ENCODE measurements around the gene LDLRAD1. TPM values are rescaled to one million over a fixed set of nuclear protein-coding genes. Genes with fewer than 3 reads are reported as not detected.
"Not testable (repeated sequence)": the region's sequence is repeated elsewhere in the genome, so short reads cannot be mapped to it uniquely, and the experiment has no call there.

LDLRAD1 gene
- polyA plus RNA-seq, 1 experiment, result not detected

DNA sequence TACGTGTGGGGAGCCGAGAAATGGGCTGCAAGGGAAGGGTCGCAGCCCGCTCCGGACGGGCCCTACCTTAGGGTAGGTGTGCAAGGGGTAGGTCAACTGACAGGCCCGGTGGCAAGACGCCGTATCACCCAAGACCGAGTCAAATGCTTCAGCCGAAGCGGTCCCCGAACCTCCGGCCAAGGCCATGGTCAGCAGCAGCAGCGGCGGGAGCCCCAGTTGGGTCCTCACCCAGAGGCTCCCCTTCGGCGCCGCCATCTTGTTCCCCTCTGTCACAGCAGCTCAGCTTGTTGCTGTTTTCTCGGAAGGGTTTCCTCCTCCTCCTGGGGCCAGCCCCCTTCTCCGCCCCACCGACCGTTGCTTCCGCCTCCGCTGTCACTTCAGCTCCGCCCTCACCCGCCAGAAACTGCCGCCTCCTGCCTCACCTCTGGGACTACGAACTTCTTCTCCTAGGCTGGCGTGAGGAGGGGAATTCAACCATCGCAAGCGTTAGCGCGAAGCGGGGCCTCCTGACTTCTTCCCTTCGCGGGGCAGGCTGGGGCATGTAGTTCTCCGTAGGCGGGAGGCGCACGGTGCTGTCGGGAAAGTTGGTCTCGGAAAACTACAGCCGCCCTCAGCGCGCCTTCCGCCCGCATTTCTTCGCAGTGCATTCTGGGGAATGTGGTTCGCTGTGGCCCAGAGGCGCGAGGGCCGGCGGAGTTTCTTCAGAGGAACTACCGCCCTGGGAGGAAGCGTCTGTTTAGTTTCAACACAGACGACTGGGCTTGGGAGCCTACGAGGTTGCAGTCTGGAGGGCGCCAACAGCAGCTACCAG is 35.2 kb upstream of the LDLRAD1 start, which contains the start of the genes TCEANC2 and TMEM59:
Gene TCEANC2 (plus strand): TSS at position 675 of the 811 bp plus-strand sequence. CDS start 815 bp downstream, outside the sequence.
Gene TMEM59 (minus strand): TSS at position 271 of the 811 bp plus-strand sequence. CDS start 16 bp downstream, at position 255.
- Histone ChIP-seq H3K27me3 (ENCODE audit: control insufficient read depth, insufficient read depth, low read length) (no peaks in the 10 kb centered on the region), H3K4me3 (ENCODE audit: low read depth, low read length) (peak within 1 kb of the TSS; percentile 96), H3K27ac (ENCODE audit: low read depth, low read length) (peak within 1 kb of the TSS; percentile 86), H3K9me3 (ENCODE audit: control insufficient read depth, insufficient read depth, low read length) (0 out of 2 replicates have a peak, but pooled peaks cover 4% of the 10 kb centered on the region)
- POLR2A ChIA-PET, result interaction anchor here (0.6 to 1.4 kb wide), 5 partner anchors 77 to 141 kb away, joined by 3 to 7 read pairs (median 3); partner anchors contain the start of gene IFT25
- peak; percentile 98 for DNase-seq (ENCODE audit: low read depth, low spot score)
- CTCF ChIA-PET, result interaction anchor here (0.6 to 0.9 kb wide), 3 partner anchors 16 to 192 kb away, joined by 3 to 4 read pairs (median 3); no protein-coding TSS in a partner anchor
- TF ChIP-seq, protein P1, sequence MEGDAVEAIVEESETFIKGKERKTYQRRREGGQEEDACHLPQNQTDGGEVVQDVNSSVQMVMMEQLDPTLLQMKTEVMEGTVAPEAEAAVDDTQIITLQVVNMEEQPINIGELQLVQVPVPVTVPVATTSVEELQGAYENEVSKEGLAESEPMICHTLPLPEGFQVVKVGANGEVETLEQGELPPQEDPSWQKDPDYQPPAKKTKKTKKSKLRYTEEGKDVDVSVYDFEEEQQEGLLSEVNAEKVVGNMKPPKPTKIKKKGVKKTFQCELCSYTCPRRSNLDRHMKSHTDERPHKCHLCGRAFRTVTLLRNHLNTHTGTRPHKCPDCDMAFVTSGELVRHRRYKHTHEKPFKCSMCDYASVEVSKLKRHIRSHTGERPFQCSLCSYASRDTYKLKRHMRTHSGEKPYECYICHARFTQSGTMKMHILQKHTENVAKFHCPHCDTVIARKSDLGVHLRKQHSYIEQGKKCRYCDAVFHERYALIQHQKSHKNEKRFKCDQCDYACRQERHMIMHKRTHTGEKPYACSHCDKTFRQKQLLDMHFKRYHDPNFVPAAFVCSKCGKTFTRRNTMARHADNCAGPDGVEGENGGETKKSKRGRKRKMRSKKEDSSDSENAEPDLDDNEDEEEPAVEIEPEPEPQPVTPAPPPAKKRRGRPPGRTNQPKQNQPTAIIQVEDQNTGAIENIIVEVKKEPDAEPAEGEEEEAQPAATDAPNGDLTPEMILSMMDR (IDR thresholded peaks at IDR 0.05; ENCODE audit: low read depth, low read length), result no peak

DNA sequence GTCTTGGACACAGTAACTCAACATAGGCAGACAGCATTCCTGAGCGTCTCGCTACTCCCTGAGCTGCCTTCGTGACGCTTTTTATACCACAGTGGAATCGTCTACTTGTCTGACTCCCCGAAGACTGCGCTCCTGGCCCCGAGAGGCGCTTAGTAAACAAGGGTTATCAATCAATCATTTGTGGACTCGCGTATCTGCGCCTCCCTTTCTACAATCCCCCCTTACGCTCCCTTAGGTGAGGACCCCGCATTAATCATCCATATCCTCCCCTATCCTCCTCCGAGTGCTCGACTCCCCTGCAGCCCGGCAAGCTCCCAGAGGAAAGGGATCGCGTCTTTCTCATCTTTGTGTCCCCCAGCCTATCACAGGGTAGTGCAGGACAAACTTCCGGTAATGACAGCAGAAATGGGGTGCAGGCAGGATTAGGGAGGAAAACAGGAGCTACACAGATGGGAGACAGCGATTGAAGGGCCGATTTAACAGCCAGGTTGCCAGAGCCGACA is 34.5 kb upstream of the LDLRAD1 start:
- no peak for DNase-seq (ENCODE audit: low read depth, low spot score)
- POLR2A ChIA-PET, result interaction anchor here (0.6 to 1.4 kb wide), 4 partner anchors 76 to 141 kb away, joined by 3 to 7 read pairs (median 4); partner anchors contain the start of gene IFT25
- CTCF ChIA-PET, result interaction anchor here (0.6 to 0.9 kb wide), 3 partner anchors 29 to 740 kb away, joined by 3 to 4 read pairs (median 4); no protein-coding TSS in a partner anchor
- H3K9me3 ChIP-seq (ENCODE audit: control insufficient read depth, insufficient read depth, low read length), result 0 out of 2 replicates have a peak, but pooled peaks cover 4% of the 10 kb centered on the region
- H3K4me3 ChIP-seq (ENCODE audit: low read depth, low read length), result peak overlapping the region; percentile 96
- TF ChIP-seq, protein P1 (IDR thresholded peaks at IDR 0.05; ENCODE audit: low read depth, low read length), result no peak
- no peaks in the 10 kb centered on the region for H3K27me3 ChIP-seq (ENCODE audit: control insufficient read depth, insufficient read depth, low read length)
- peak overlapping the region; percentile 86 for H3K27ac ChIP-seq (ENCODE audit: low read depth, low read length)

DNA sequence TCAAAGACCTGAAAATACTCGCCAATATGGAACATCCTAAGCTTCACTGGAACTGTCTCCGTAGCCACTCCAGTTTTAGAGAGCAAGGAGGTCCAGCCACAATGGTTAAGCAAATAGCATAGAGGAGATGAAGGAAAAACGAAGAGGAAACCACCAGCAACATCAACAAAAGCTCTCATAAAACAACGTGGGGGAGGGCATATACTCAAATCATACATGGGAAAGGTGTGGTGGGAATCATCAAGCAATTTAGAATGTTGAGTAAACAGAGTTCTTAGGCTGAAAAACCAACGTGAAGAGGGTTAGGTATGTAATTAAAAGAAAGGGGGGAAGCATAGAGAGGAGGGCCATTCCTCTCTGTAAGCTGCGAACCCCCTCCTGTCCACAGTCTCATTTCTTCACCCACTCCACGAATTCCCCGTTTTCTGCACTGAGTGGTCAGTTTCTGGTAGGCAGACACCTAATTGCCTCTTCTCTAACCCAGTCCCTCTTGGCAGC is 34.0 kb upstream of the LDLRAD1 start:
- no peak for DNase-seq (ENCODE audit: low read depth, low spot score)
- Histone ChIP-seq H3K4me3 (ENCODE audit: low read depth, low read length) (peak overlapping the region; percentile 96), H3K27me3 (ENCODE audit: control insufficient read depth, insufficient read depth, low read length) (no peaks in the 10 kb centered on the region), H3K9me3 (ENCODE audit: control insufficient read depth, insufficient read depth, low read length) (0 out of 2 replicates have a peak, but pooled peaks cover 4% of the 10 kb centered on the region), H3K27ac (ENCODE audit: low read depth, low read length) (peak overlapping the region; percentile 86)
- TF ChIP-seq, protein P1 (IDR thresholded peaks at IDR 0.05; ENCODE audit: low read depth, low read length), result no peak
- CTCF ChIA-PET, result interaction anchor here (0.6 to 0.9 kb wide), 3 partner anchors 30 to 741 kb away, joined by 4 read pairs; no protein-coding TSS in a partner anchor
- POLR2A ChIA-PET, result interaction anchor here (1.1 to 1.4 kb wide), 2 partner anchors 76 to 106 kb away, joined by 3 to 4 read pairs; partner anchors contain the start of gene IFT25

DNA sequence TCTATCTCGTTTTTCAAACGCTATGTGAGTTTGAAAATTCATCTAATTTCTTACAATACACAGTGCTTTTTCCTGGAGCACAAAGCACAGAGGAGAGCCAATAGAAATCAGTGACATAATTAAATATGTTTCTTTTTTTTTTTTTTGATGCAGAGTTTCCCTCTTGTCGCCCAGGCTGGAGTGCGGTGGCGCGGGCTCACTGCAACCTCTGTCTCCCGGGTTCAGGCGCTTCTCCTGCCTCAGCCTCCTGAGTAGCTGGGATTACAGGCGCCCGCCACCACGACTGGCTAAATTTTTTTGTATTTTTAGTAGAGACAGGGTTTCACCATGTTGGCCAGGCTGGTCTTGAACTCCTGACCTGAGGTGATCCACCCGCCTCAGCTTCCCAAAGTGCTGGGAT is 32.4 kb upstream of the LDLRAD1 start:
- CTCF ChIA-PET; H3K27me3 ChIP-seq (ENCODE audit: control insufficient read depth, insufficient read depth, low read length); H3K27ac ChIP-seq (ENCODE audit: low read depth, low read length); POLR2A ChIA-PET; H3K4me3 ChIP-seq (ENCODE audit: low read depth, low read length); DNase-seq (ENCODE audit: low read depth, low spot score); H3K9me3 ChIP-seq (ENCODE audit: control insufficient read depth, insufficient read depth, low read length): not testable (repeated sequence)
